H1 (cell line): Measurements from ENCODE around the gene MRPS14. TPM values are rescaled to one million over a fixed set of nuclear protein-coding genes. Genes with fewer than 3 reads are reported as not detected.

Experiments
- BCL11A ChIP-seq, 2 experiments: IDR thresholded peaks; one replicate each; pipeline ENCODE4 v1.6.1; 2011; ENCODE audit warnings: low read depth in 2 of 2, low read length in 2 of 2, mild to moderate bottlenecking in 2 of 2
- CHD1 ChIP-seq: IDR thresholded peaks from 2 replicates; pipeline ENCODE4 v1.6.1; 2012; ENCODE audit warnings: low read depth, low read length, improper control_type of control experiment
- CHD2 ChIP-seq: IDR thresholded peaks from 2 replicates; pipeline ENCODE4 v1.6.1; 2012; ENCODE audit warnings: low read length, improper control_type of control experiment
- GABPA ChIP-seq: IDR thresholded peaks from 2 replicates; pipeline ENCODE4 v1.6.1; 2011; ENCODE audit warnings: mild to moderate bottlenecking, low read length, moderate library complexity, borderline replicate concordance; ENCODE audit not compliant: insufficient read depth
- GTF2F1 ChIP-seq: IDR thresholded peaks from 2 replicates; pipeline ENCODE4 v1.6.1; 2012; ENCODE audit warnings: low read depth, low read length, improper control_type of control experiment, borderline replicate concordance
- HDAC6 ChIP-seq: IDR thresholded peaks from one replicate; pipeline ENCODE4 v1.7.1; 2012; ENCODE audit warnings: low read depth, mild to moderate bottlenecking, inconsistent platforms, low read length, moderate library complexity
- KDM1A ChIP-seq: fragments of 200-600, 300-600 bp; sonication (generic); IDR thresholded peaks from 2 replicates; pipeline ENCODE4 v1.7.1; 2016; ENCODE audit warnings: mild to moderate bottlenecking, low read length, borderline replicate concordance
- KDM4A ChIP-seq: IDR thresholded peaks from one replicate; pipeline ENCODE4 v1.7.1; 2012; ENCODE audit warnings: low read depth, mild to moderate bottlenecking, moderate library complexity, low read length, inconsistent platforms; ENCODE audit not compliant: severe bottlenecking
- POLR2A ChIP-seq, 2 experiments: IDR thresholded peaks; 1 replicate in 1 of 2; 2 replicates in 1 of 2; pipeline ENCODE4 v1.6.1; 2011; ENCODE audit warnings: low read depth in 2 of 2, low read length in 2 of 2, mild to moderate bottlenecking in 2 of 2; ENCODE audit errors: control extremely low read depth in 1 of 2
- POLR2AphosphoS5 ChIP-seq: IDR thresholded peaks from 2 replicates; pipeline ENCODE4 v1.6.1; 2011; ENCODE audit warnings: low read depth, low read length
- RNF2 ChIP-seq: fragments of 200-900, 300-1000 bp; sonication (generic); IDR thresholded peaks from 2 replicates; pipeline ENCODE4 v1.7.1; 2016; ENCODE audit warnings: borderline replicate concordance, low read depth, mild to moderate bottlenecking, antibody characterized with exemption, low read length; ENCODE audit not compliant: poor library complexity, severe bottlenecking; ENCODE audit errors: missing control alignments
- SIRT6 ChIP-seq: IDR thresholded peaks from one replicate; pipeline ENCODE4 v1.7.1; 2012; ENCODE audit warnings: low read length, inconsistent platforms
- SIX5 ChIP-seq: IDR thresholded peaks from 2 replicates; pipeline ENCODE4 v1.6.1; 2011; ENCODE audit warnings: mild to moderate bottlenecking, low read depth, low read length
- SP2 ChIP-seq: IDR thresholded peaks from 2 replicates; pipeline ENCODE4 v1.6.1; 2012; ENCODE audit warnings: mild to moderate bottlenecking, low read length, inconsistent platforms
- SP4 ChIP-seq: IDR thresholded peaks from 2 replicates; pipeline ENCODE4 v1.6.1; 2012; ENCODE audit warnings: low read length, inconsistent platforms
- TEAD4 ChIP-seq: IDR thresholded peaks from 2 replicates; pipeline ENCODE4 v1.6.1; 2012; ENCODE audit warnings: low read depth, low read length, inconsistent platforms, mixed read lengths
- polyA plus RNA-seq, 7 experiments: library from polyadenylated mRNA; depleted of rRNA in 3 of 7; stranded (reverse) in 5 of 7; unstranded in 2 of 7; fragments of >200 nt in 5 of 7; fragments of 200-250 nt in 2 of 7; gene quantifications; 1 replicate in 5 of 7; 2 replicates in 1 of 7; 4 replicates in 1 of 7; pipeline versions ENCODE4 v1.2.1 to v1.2.3, GENCODE V29; 2011 to 2013; ENCODE audit warnings: missing spikeins in 2 of 7, mixed read lengths in 2 of 7
- total RNA-seq: library from RNA; stranded (reverse); fragmentation: NEBNext Ultra II Directional; extraction: Animal tissue kit (Norgen Biotek cat#: 25700); gene quantifications from 2 replicates; pipeline ENCODE4 v1.2.1, GENCODE V29; 2021
- TF ChIP-seq, protein P1 (sequence below): IDR thresholded peaks from 2 replicates; pipeline ENCODE4 v1.6.1; 2011; ENCODE audit warnings: low read length, improper control_type of control experiment
- TF ChIP-seq, protein P2 (sequence below): IDR thresholded peaks from 2 replicates; pipeline ENCODE4 v1.6.1; 2012; ENCODE audit warnings: low read length, inconsistent platforms

MRPS14 gene
- total and polyA plus RNA-seq, 2 of the 8 experiments (the other 6 are each of a cell fraction or from before 2014, with no cell fraction given) = 27.5 to 38.7 TPM

DNA sequence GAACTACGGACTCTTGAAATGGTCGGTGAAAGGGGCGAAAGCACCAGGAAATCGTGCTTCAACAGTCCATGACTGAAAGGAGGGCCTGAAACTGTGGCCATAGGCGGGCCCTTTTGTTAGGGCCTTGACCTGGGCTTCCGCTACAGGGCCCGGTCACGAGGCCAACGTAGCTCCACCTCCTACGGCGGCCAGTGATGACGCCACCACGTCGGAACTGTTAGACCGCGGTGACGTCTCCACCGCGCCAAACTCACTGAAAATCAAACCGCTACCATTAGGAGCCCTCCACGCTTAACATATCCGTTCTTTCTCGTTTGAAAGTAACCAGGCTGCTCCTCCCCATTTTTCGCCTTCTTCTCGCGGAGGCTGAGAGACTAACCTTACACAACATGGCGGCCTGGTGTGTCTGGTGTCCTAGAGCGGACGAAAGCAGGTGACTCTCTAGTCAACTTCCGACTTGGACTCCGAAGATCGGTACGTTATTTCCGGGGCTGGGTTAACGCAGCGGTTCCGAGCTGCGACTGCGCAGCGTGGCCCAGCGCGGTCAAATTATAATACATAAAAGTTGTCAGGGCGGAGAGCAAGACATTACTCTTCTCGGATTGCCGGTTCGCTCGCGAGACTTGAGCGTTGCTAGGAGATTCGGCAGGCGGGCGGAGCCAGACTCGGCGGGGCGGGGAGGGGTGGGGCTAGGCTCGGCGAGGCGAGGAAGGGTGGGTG is 23.8 kb downstream of the MRPS14 start (continued):
- TF ChIP-seq, protein P1, sequence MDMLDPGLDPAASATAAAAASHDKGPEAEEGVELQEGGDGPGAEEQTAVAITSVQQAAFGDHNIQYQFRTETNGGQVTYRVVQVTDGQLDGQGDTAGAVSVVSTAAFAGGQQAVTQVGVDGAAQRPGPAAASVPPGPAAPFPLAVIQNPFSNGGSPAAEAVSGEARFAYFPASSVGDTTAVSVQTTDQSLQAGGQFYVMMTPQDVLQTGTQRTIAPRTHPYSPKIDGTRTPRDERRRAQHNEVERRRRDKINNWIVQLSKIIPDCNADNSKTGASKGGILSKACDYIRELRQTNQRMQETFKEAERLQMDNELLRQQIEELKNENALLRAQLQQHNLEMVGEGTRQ = peak; percentile 90
- no peak for TF ChIP-seq HDAC6
- no peak; the same call in 1 of the 2 replicates for TF ChIP-seq CHD1
- peak; percentile 72; the same call in 1 of the 2 replicates for TF ChIP-seq SP4
- peak; percentile 75 for TF ChIP-seq KDM4A
- 0 out of 2 replicates have a peak, but pooled peaks have one; percentile 29 for TF ChIP-seq GTF2F1
- TF ChIP-seq RNF2 = no peak
- peak; percentile 88 for TF ChIP-seq CHD2
- TF ChIP-seq SIX5 = no peak
- TF ChIP-seq, protein P2, sequence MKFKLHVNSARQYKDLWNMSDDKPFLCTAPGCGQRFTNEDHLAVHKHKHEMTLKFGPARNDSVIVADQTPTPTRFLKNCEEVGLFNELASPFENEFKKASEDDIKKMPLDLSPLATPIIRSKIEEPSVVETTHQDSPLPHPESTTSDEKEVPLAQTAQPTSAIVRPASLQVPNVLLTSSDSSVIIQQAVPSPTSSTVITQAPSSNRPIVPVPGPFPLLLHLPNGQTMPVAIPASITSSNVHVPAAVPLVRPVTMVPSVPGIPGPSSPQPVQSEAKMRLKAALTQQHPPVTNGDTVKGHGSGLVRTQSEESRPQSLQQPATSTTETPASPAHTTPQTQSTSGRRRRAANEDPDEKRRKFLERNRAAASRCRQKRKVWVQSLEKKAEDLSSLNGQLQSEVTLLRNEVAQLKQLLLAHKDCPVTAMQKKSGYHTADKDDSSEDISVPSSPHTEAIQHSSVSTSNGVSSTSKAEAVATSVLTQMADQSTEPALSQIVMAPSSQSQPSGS = peak; percentile 96; the same call in 1 of the 2 replicates
- peak; percentile 88; the same call in 1 of the 2 replicates for TF ChIP-seq GABPA
- TF ChIP-seq POLR2AphosphoS5 = peak; percentile 93
- no peak for TF ChIP-seq TEAD4
- TF ChIP-seq POLR2A (IDR thresholded peaks at IDR 0.05; ENCODE audit: control extremely low read depth in 1 of 2, low read depth in 2 of 2, low read length in 2 of 2) = peak; percentile 65 to 96
- no peak for TF ChIP-seq BCL11A (IDR thresholded peaks at IDR 0.05; ENCODE audit: low read depth in 2 of 2, low read length in 2 of 2)
- peak; percentile 97 for TF ChIP-seq SP2
- TF ChIP-seq KDM1A = no peak
- TF ChIP-seq SIRT6 = no peak
